IMR-90 (cell line): ENCODE results near the gene SLC27A4. TPM values are rescaled to one million over a fixed set of nuclear protein-coding genes. Genes with fewer than 3 reads are reported as not detected.

Source experiments
- ATAC-seq: fragments of 200-7000 bp; cut with Tn5 transposase; 2 replicates; pipeline ENCODE4 v1.9.1; 2020; ENCODE audit warnings: low read depth, mild to moderate bottlenecking, moderate library complexity
- BruUV-seq: library from RNA; stranded (reverse); fragments of 400-500 nt; replicated peaks from 2 replicates; lab custom pipeline; 2021; lab: Mats Ljungman, UMichigan
- CTCF ChIA-PET: fragments of 300-600 bp; formaldehyde crosslinking; extraction: SDS; loops from one replicate; lab custom pipeline; 2021; ENCODE audit warnings: antibody characterized with exemption; lab: Yijun Ruan, JAX
- POLR2A ChIA-PET: fragments of 300-600 bp; sonication (Branson Sonifier 250); formaldehyde crosslinking; loops from one replicate; lab custom pipeline; 2022; ENCODE audit warnings: antibody characterized with exemption; ENCODE audit not compliant: unreplicated experiment; lab: Charles Lee
- DNase-seq: peaks from one replicate; pipeline ENCODE4 v3.0.0; 2013
- H2AFZ ChIP-seq: replicated peaks from 2 replicates; pipeline ENCODE3; 2013; ENCODE audit warnings: low read length, mild to moderate bottlenecking; ENCODE audit not compliant: poor library complexity
- H2AK5ac ChIP-seq: 2 replicates; pipeline ENCODE4 v1.6.1; 2013; ENCODE audit warnings: low read depth, low read length, inconsistent platforms
- H2AK9ac ChIP-seq: replicated peaks from 2 replicates; pipeline ENCODE3; 2013; ENCODE audit warnings: mild to moderate bottlenecking, low read depth, low read length, moderate library complexity; ENCODE audit not compliant: poor library complexity
- H2BK120ac ChIP-seq: 2 replicates; pipeline ENCODE4 v1.6.1; 2013; ENCODE audit warnings: low read depth, low read length, inconsistent platforms
- H2BK15ac ChIP-seq: 3 replicates; pipeline ENCODE4 v1.6.1; 2013; ENCODE audit warnings: low read depth, low read length, inconsistent platforms
- H2BK20ac ChIP-seq: 2 replicates; pipeline ENCODE4 v1.6.1; 2013; ENCODE audit warnings: low read depth, mild to moderate bottlenecking, inconsistent platforms, low read length, moderate library complexity
- H2BK5ac ChIP-seq: 2 replicates; pipeline ENCODE4 v1.6.1; 2013; ENCODE audit warnings: mild to moderate bottlenecking, low read depth, low read length, inconsistent platforms; ENCODE audit not compliant: poor library complexity, severe bottlenecking
- H3K14ac ChIP-seq: replicated peaks from 2 replicates; pipeline ENCODE4 v1.6.1; 2013; ENCODE audit warnings: low read depth, low read length, inconsistent platforms
- H3K18ac ChIP-seq: 2 replicates; pipeline ENCODE4 v1.6.1; 2013; ENCODE audit warnings: low read depth, low read length, control low read depth
- H3K23ac ChIP-seq: 2 replicates; pipeline ENCODE4 v1.6.1; 2013; ENCODE audit warnings: low read depth, low read length, inconsistent platforms
- H3K27ac ChIP-seq: 2 replicates; pipeline ENCODE4 v1.5.1; 2013; ENCODE audit warnings: mild to moderate bottlenecking, control low read depth, low read length; ENCODE audit not compliant: insufficient read depth
- H3K27me3 ChIP-seq: 2 replicates; pipeline ENCODE4 v1.6.1; 2013; ENCODE audit warnings: low read length; ENCODE audit not compliant: control insufficient read depth, insufficient read depth
- H3K36me3 ChIP-seq: 2 replicates; pipeline ENCODE4 v1.6.1; 2013; ENCODE audit warnings: low read length, mixed read lengths; ENCODE audit not compliant: control insufficient read depth, insufficient read depth
- H3K4ac ChIP-seq: 2 replicates; pipeline ENCODE4 v1.6.1; 2013; ENCODE audit warnings: low read depth, low read length, inconsistent platforms
- H3K4me1 ChIP-seq: 2 replicates; pipeline ENCODE4 v1.6.1; 2013; ENCODE audit warnings: low read length, mixed read lengths; ENCODE audit not compliant: control insufficient read depth, insufficient read depth
- H3K4me2 ChIP-seq: 2 replicates; pipeline ENCODE4 v1.6.1; 2013; ENCODE audit warnings: low read depth, mild to moderate bottlenecking, control low read depth, low read length, moderate library complexity
- H3K4me3 ChIP-seq: 2 replicates; pipeline ENCODE4 v1.5.1; 2013; ENCODE audit warnings: low read depth, mild to moderate bottlenecking, control low read depth, low read length, moderate library complexity; ENCODE audit not compliant: insufficient read depth
- H3K56ac ChIP-seq: 2 replicates; pipeline ENCODE4 v1.6.1; 2013; ENCODE audit warnings: low read length, inconsistent platforms; ENCODE audit not compliant: insufficient read depth; ENCODE audit errors: extremely low read depth
- H3K79me1 ChIP-seq, 2 experiments: 2 replicates each; pipeline ENCODE4 v1.6.1; 2013; ENCODE audit warnings: low read length in 2 of 2, inconsistent platforms in 1 of 2, low read depth in 1 of 2
- H3K9ac ChIP-seq: 2 replicates; pipeline ENCODE4 v1.6.1; 2013; ENCODE audit warnings: low read depth, low read length, control low read depth
- H3K9me1 ChIP-seq: 2 replicates; pipeline ENCODE4 v1.6.1; 2013; ENCODE audit warnings: low read length, inconsistent platforms; ENCODE audit not compliant: insufficient read depth
- H3K9me3 ChIP-seq: 2 replicates; pipeline ENCODE4 v1.6.1; 2013; ENCODE audit warnings: low read length; ENCODE audit not compliant: control insufficient read depth, insufficient read depth
- H4K20me1 ChIP-seq: 2 replicates; pipeline ENCODE4 v1.6.1; 2013; ENCODE audit warnings: low read length, inconsistent platforms; ENCODE audit not compliant: insufficient read depth
- H4K5ac ChIP-seq: 2 replicates; pipeline ENCODE4 v1.6.1; 2013; ENCODE audit warnings: mild to moderate bottlenecking, low read depth, low read length, control low read depth
- H4K8ac ChIP-seq, 2 experiments: 2 replicates each; pipeline ENCODE4 v1.6.1; 2013; ENCODE audit warnings: low read depth in 2 of 2, low read length in 2 of 2, control low read depth in 1 of 2, inconsistent platforms in 1 of 2
- H4K91ac ChIP-seq: 2 replicates; pipeline ENCODE4 v1.6.1; 2013; ENCODE audit warnings: low read depth, low read length, inconsistent platforms; ENCODE audit not compliant: insufficient read depth
- RFX5 ChIP-seq: IDR thresholded peaks from 2 replicates; pipeline ENCODE4 v1.8.0; 2012; ENCODE audit warnings: low read depth, mild to moderate bottlenecking, low read length, moderate library complexity
- WGBS, 2 experiments: methylation state at CpG; one replicate each; pipeline versions ENCODE4 v1.1.5 to v1.1.7; 2013; ENCODE audit warnings: missing lambda C conversion rate in 2 of 2; ENCODE audit not compliant: insufficient read length in 1 of 2; ENCODE audit errors: extremely low coverage in 2 of 2; 5-methylcytosine and 5-hydroxymethylcytosine counted together
- dilution Hi-C: fragments of 300-500 bp; cut with HindIII; formaldehyde crosslinking; loops from one replicate; pipeline ENCODE4 v1.14.3; 2018; ENCODE audit warnings: low sequenced_read_pairs; ENCODE audit not compliant: unreplicated experiment
- in situ Hi-C: fragments of 300-500 bp; cut with MboI; formaldehyde crosslinking; loops from 3 replicates; pipeline ENCODE4 v1.14.3; 2019; ENCODE audit warnings: low sequenced_read_pairs, inconsistent platforms, mixed read lengths
- intact Hi-C: fragments of 100-400 bp; cut with micrococcal nuclease; formaldehyde crosslinking; loops from 2 replicates; pipeline ENCODE4 v1.10.0; 2022
- polyA plus RNA-seq, 3 experiments: library from polyadenylated mRNA; depleted of rRNA; stranded (reverse); fragments of >200 nt; gene quantifications; 2 replicates each; pipeline ENCODE4 v1.2.3, GENCODE V29; 2012; ENCODE audit warnings: low replicate concordance in 1 of 3
- total RNA-seq: library from RNA; depleted of rRNA; stranded (reverse); fragments of >200 nt; gene quantifications from 2 replicates; pipeline ENCODE4 v1.2.3, GENCODE V29; 2012
- TF ChIP-seq, protein P1 (sequence below): fragments of 150-350 bp; IDR thresholded peaks from 2 replicates; pipeline ENCODE4 v1.6.1; 2017; ENCODE audit warnings: mild to moderate bottlenecking, antibody characterized with exemption, low read length, low read depth
- TF ChIP-seq, protein P2 (sequence below): conservative IDR thresholded peaks from 2 replicates; pipeline ENCODE4 v1.5.1; 2012; ENCODE audit warnings: mild to moderate bottlenecking, low read depth, low read length, improper control_type of control experiment

Gene SLC27A4
- total and polyA plus RNA-seq, 2 of the 4 experiments (the other 2 are of a cell fraction) = 9.7 to 13.7 TPM

DNA sequence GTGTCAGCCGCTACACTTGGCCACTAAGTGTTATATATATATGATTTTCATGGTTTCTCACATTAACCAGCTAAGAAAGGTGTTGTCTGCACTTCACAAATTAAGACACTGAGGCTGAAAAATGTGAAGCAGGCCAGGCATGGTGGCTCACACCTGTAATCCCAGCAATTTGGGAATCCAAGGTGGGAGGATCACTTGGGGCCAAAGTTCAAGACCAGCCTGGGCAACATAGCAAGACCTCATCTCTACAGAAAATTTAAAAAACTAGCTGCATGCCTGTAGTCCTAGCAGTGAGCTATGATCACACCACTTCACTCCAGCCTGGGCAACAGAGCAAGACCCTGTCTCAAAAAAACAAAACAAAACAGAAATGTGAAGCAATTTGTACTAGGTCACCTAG is 15.9 kb upstream of the SLC27A4 start:
- no peak overlapping the region for H2AFZ ChIP-seq
- CTCF ChIA-PET = interaction anchor here (0.6 kb wide), 1 partner anchor 62 kb away, joined by 4 read pairs; no protein-coding TSS in a partner anchor
- no peak for DNase-seq
- H3K14ac ChIP-seq = no peak overlapping the region
- H2AK9ac ChIP-seq = peak overlapping the region; percentile 45
- H3K9me1 ChIP-seq = peaks cover 7% of the 10 kb centered on the region
- 0 out of 2 replicates have a peak, but pooled peaks cover 4% of the 10 kb centered on the region for H4K20me1 ChIP-seq
- no peak overlapping the region for H4K5ac ChIP-seq
- H2BK20ac ChIP-seq = no peak overlapping the region
- BruUV-seq = no TSS peak
- no peak overlapping the region for H4K91ac ChIP-seq
- peaks cover 5% of the 10 kb centered on the region for H3K4me1 ChIP-seq
- H3K4me2 ChIP-seq = no peak overlapping the region
- dilution Hi-C loops (no loop called here), in situ Hi-C loops (no loop called here), intact Hi-C loops (no loop called here)
- H3K9me3 ChIP-seq = no peaks in the 10 kb centered on the region
- POLR2A ChIA-PET = no interaction called here
- H3K27ac ChIP-seq = no peak overlapping the region
- H3K23ac ChIP-seq = no peak overlapping the region
- no peak overlapping the region for H2BK15ac ChIP-seq
- no peak overlapping the region for H2BK5ac ChIP-seq
- no peak overlapping the region for H2BK120ac ChIP-seq
- TF ChIP-seq, protein P1, sequence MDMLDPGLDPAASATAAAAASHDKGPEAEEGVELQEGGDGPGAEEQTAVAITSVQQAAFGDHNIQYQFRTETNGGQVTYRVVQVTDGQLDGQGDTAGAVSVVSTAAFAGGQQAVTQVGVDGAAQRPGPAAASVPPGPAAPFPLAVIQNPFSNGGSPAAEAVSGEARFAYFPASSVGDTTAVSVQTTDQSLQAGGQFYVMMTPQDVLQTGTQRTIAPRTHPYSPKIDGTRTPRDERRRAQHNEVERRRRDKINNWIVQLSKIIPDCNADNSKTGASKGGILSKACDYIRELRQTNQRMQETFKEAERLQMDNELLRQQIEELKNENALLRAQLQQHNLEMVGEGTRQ = no peak
- TF ChIP-seq, protein P2, sequence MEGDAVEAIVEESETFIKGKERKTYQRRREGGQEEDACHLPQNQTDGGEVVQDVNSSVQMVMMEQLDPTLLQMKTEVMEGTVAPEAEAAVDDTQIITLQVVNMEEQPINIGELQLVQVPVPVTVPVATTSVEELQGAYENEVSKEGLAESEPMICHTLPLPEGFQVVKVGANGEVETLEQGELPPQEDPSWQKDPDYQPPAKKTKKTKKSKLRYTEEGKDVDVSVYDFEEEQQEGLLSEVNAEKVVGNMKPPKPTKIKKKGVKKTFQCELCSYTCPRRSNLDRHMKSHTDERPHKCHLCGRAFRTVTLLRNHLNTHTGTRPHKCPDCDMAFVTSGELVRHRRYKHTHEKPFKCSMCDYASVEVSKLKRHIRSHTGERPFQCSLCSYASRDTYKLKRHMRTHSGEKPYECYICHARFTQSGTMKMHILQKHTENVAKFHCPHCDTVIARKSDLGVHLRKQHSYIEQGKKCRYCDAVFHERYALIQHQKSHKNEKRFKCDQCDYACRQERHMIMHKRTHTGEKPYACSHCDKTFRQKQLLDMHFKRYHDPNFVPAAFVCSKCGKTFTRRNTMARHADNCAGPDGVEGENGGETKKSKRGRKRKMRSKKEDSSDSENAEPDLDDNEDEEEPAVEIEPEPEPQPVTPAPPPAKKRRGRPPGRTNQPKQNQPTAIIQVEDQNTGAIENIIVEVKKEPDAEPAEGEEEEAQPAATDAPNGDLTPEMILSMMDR = no peak
- no peak for TF ChIP-seq RFX5
- no CpG with 5 or more reads among the region's 1 CpG for WGBS, 2 experiments
- H3K56ac ChIP-seq = no peak overlapping the region
- H4K8ac ChIP-seq = no peak overlapping the region
- H3K27me3 ChIP-seq = no peaks in the 10 kb centered on the region
- no peak for ATAC-seq
- no peak overlapping the region for H3K18ac ChIP-seq
- peaks cover 42 to 63% of the 10 kb centered on the region in 2 experiments for H3K79me1 ChIP-seq
- no peak overlapping the region for H2AK5ac ChIP-seq
- H3K9ac ChIP-seq = no peak overlapping the region
- no peak overlapping the region for H3K4ac ChIP-seq
- peaks cover 25% of the 10 kb centered on the region for H3K36me3 ChIP-seq
- H3K4me3 ChIP-seq = no peak overlapping the region
